NCI-H2227 (cell line): Measurements from ENCODE around the gene PARG.
A peak's percentile ranks its signal among the peaks of the same experiment; 100 is the strongest.
"Not testable (repeated sequence)": the region's sequence is repeated elsewhere in the genome, so short reads cannot be mapped to it uniquely, and the experiment has no call there.

Experiments
- DNase-seq: peaks from one replicate; lab custom pipeline; 2025; ENCODE audit not compliant: unreplicated experiment; lab: John Stamatoyannopoulos, UW

Gene PARG

GRCh38 chr10:49833168-49833567, 108.7 kb downstream of the PARG start:
- DNase-seq: no peak

- DNase-seq: peak; percentile 4
Measured at GRCh38 chr10:49831352-49832035, 110.3 kb downstream of the PARG start.

- DNase-seq: no peak
Measured at GRCh38 chr10:49830846-49831245, 111.0 kb downstream of the PARG start.

- no peak for DNase-seq
Measured at GRCh38 chr10:49830016-49830415, 111.8 kb downstream of the PARG start.

- DNase-seq: no peak
Measured at GRCh38 chr10:49827297-49827696, 114.5 kb downstream of the PARG start.

GRCh38 chr10:49819234-49819958, 122.4 kb downstream of the PARG start:
- DNase-seq: no peak

GRCh38 chr10:49817845-49818244, 124.0 kb downstream of the PARG start:
- DNase-seq: no peak

GRCh38 chr10:49803988-49804387, 137.8 kb downstream of the PARG start:
- DNase-seq: no peak

- no peak for DNase-seq
Measured at GRCh38 chr10:49798275-49798674, 143.6 kb downstream of the PARG start.

GRCh38 chr10:49791100-49791499, 150.7 kb downstream of the PARG start:
- DNase-seq: no peak

- DNase-seq: no peak
Measured at GRCh38 chr10:49784681-49785080, 157.1 kb downstream of the PARG start.

- DNase-seq: no peak
Measured at GRCh38 chr10:49783645-49784044, 158.2 kb downstream of the PARG start.

- no peak for DNase-seq
Measured at GRCh38 chr10:49781247-49781646, 160.6 kb downstream of the PARG start.

- DNase-seq: no peak
Measured at GRCh38 chr10:49778197-49778596, 163.6 kb downstream of the PARG start.

GRCh38 chr10:49776851-49777250, 165.0 kb downstream of the PARG start:
- DNase-seq: no peak

GRCh38 chr10:49775014-49775413, 166.8 kb downstream of the PARG start:
- DNase-seq: no peak

- DNase-seq: not testable (repeated sequence)
Measured at GRCh38 chr10:49772944-49773343, 168.9 kb downstream of the PARG start.

GRCh38 chr10:49771046-49771445, 170.8 kb downstream of the PARG start:
- DNase-seq: peak; percentile 5

- DNase-seq: no peak
Measured at GRCh38 chr10:49769692-49770091, 172.1 kb downstream of the PARG start.

GRCh38 chr10:49768731-49769130, 173.1 kb downstream of the PARG start:
- DNase-seq: no peak

- no peak for DNase-seq
Measured at GRCh38 chr10:49768329-49768728, 173.5 kb downstream of the PARG start.
